ENCODE measurements around the gene FUT4.
"Not testable (repeated sequence)": the region's sequence is repeated elsewhere in the genome, so short reads cannot be mapped to it uniquely, and the experiment has no call there.

The FUT4 gene

DNA sequence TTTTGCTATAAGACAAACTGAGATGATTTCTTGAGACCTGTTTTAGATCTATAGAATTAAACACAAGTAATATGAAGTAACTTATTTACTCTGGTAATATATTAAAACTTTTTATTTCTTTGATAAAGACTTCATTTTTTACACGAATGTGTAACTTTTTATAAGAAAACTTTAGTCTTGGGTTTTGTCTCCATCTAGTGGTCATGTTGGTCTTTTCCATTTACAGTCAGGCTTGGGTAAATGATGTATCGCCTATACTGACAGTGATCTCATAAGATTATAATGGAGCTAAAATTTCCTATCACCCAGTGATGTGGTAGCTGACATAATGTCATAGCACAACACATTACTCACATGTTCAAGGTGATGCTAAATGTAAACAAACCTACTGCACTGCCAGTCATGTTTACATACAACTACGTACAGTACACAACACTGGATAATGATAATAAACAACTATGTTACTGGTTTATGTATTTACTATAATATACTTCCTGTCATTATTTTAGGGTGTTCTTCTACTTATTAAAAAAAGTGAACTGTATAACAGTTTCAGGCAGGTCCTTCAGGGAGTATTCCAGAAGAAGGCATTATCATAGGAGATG, 38.9 kb upstream of the FUT4 start:
- TF ChIP-seq, protein P1, sequence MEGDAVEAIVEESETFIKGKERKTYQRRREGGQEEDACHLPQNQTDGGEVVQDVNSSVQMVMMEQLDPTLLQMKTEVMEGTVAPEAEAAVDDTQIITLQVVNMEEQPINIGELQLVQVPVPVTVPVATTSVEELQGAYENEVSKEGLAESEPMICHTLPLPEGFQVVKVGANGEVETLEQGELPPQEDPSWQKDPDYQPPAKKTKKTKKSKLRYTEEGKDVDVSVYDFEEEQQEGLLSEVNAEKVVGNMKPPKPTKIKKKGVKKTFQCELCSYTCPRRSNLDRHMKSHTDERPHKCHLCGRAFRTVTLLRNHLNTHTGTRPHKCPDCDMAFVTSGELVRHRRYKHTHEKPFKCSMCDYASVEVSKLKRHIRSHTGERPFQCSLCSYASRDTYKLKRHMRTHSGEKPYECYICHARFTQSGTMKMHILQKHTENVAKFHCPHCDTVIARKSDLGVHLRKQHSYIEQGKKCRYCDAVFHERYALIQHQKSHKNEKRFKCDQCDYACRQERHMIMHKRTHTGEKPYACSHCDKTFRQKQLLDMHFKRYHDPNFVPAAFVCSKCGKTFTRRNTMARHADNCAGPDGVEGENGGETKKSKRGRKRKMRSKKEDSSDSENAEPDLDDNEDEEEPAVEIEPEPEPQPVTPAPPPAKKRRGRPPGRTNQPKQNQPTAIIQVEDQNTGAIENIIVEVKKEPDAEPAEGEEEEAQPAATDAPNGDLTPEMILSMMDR (IDR thresholded peaks at IDR 0.05) = peak; percentile 52
- H3K9ac ChIP-seq = no peak overlapping the region
- H3K79me2 ChIP-seq = no peaks in the 10 kb centered on the region
- no peaks in the 10 kb centered on the region for H3K27me3 ChIP-seq (ENCODE audit: control insufficient read depth, insufficient read depth, low read length)
- H3K36me3 ChIP-seq (ENCODE audit: control insufficient read depth, insufficient read depth, low read length) = no peaks in the 10 kb centered on the region
- no peak overlapping the region for H3K27ac ChIP-seq
- H2AFZ ChIP-seq = no peak overlapping the region
- H3K4me3 ChIP-seq (ENCODE audit: low read depth, low read length) = no peak overlapping the region
- H3K4me1 ChIP-seq = no peaks in the 10 kb centered on the region
- no peak overlapping the region for H3K4me2 ChIP-seq (ENCODE audit: low read length)
- no peaks in the 10 kb centered on the region for H3K9me3 ChIP-seq (ENCODE audit: control insufficient read depth, low read length)

GRCh38 chr11:94506513-94506912, 37.2 kb upstream of the FUT4 start:
- H3K36me3 ChIP-seq (ENCODE audit: control insufficient read depth, insufficient read depth, low read length); H3K4me1 ChIP-seq; H3K27ac ChIP-seq; H3K4me3 ChIP-seq (ENCODE audit: low read depth, low read length); H3K27me3 ChIP-seq (ENCODE audit: control insufficient read depth, insufficient read depth, low read length); H2AFZ ChIP-seq; H3K4me2 ChIP-seq (ENCODE audit: low read length); H3K9ac ChIP-seq; H3K79me2 ChIP-seq; H3K9me3 ChIP-seq (ENCODE audit: control insufficient read depth, low read length): not testable (repeated sequence)

DNA sequence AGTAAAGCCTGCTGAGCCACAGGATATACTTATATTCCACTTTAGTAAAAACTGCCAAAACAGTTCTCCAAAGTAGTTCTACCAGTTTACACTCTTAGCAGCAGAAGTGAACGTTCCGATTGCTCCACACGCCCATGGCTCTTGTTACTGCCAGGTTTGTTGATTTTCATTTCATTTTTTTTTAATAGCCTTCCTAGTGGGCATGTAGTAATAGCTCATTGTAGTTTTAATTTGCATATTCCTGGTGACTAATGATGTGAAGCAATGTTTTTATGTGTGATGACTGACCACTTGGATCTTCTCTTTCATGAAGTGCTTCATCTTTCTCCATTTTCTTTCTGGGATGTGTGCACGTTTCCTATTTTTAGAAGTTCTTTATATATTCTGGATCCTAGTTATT, 36.2 kb upstream of the FUT4 start:
- no peaks in the 10 kb centered on the region for H3K27me3 ChIP-seq (ENCODE audit: control insufficient read depth, insufficient read depth, low read length)
- TF ChIP-seq, protein P1 (IDR thresholded peaks at IDR 0.05) = no peak
- no peak overlapping the region for H2AFZ ChIP-seq
- H3K4me2 ChIP-seq (ENCODE audit: low read length) = no peak overlapping the region
- H3K9ac ChIP-seq = no peak overlapping the region
- no peak overlapping the region for H3K4me3 ChIP-seq (ENCODE audit: low read depth, low read length)
- H3K27ac ChIP-seq = no peak overlapping the region
- no peaks in the 10 kb centered on the region for H3K9me3 ChIP-seq (ENCODE audit: control insufficient read depth, low read length)
- no peaks in the 10 kb centered on the region for H3K4me1 ChIP-seq
- no peaks in the 10 kb centered on the region for H3K79me2 ChIP-seq
- no peaks in the 10 kb centered on the region for H3K36me3 ChIP-seq (ENCODE audit: control insufficient read depth, insufficient read depth, low read length)

DNA sequence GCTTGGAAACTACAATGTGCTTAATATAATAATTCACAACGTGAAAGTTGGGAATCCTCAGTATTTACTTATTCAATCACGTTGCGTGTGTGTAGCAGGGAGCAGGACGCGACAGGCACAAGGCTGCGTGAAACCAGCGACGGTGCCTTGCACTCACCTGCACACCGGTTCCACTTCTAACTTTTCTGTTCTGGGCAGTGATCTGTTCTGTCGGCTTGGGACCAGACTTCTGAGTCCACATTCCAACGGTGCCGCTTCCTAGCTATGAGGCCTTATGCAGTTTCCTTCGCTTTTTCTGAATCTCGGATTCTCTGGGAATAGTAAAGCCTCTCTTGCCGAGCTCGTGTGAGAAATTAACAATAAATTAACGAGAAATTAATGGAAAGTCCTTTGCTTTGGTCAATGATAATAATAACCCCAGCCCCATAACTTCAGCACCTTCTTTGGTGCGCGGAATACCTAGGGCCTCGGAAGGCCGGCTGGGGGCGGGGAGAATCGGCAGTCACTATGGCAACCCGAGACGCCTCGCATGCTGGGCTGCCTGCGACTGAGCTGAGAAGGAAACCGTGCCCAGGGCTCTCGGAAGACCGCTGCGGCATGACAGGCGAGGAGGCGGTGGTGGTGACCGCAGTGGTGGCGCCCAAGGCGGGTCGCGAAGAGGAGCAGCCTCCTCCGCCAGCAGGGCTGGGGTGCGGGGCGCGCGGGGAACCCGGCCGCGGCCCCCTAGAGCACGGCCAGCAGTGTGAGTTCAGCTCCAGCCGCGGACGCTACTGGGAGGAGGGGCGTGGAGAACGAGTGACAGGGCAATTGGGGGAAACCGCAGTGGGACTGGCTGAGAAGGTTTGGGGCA, 31.6 kb upstream of the FUT4 start, which contains the start of gene C11orf97:
Gene C11orf97, plus strand, starts transcription at position 530 of the 850 bp plus-strand sequence. Its CDS starts 68 bp downstream, at position 598.
- TF ChIP-seq, protein P1 (IDR thresholded peaks at IDR 0.05) = no peak
- Histone ChIP-seq H3K27ac (no peak within 1 kb of the TSS), H2AFZ (peak within 1 kb of the TSS; percentile 78), H3K9ac (no peak within 1 kb of the TSS), H3K4me1 (no peaks in the 10 kb centered on the region), H3K4me2 (ENCODE audit: low read length) (peak within 1 kb of the TSS; percentile 63), H3K27me3 (ENCODE audit: control insufficient read depth, insufficient read depth, low read length) (no peaks in the 10 kb centered on the region), H3K79me2 (no peaks in the 10 kb centered on the region), H3K9me3 (ENCODE audit: control insufficient read depth, low read length) (no peaks in the 10 kb centered on the region), H3K36me3 (ENCODE audit: control insufficient read depth, insufficient read depth, low read length) (no peaks in the 10 kb centered on the region), H3K4me3 (ENCODE audit: low read depth, low read length) (peak within 1 kb of the TSS; percentile 31)

DNA sequence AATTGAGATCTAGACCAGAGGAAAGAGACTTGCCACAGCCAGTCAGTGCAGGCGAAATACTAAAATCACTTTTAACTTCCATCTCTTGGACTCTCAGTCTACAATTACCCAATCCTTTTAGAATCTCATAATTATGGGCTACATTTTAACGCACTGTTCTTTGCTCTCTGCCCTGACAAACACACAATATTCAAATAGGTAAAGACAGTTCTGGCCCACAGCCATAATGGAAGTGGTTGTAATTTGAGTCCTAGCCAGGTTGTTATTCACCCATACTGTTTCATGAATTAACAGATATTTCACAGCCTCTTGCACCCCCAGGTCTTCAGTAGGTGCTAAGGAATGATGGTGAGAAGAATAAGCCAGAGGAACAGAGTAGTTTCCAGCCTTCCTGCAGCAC, 30.6 kb upstream of the FUT4 start:
- TF ChIP-seq, protein P1 (IDR thresholded peaks at IDR 0.05) = no peak
- Histone ChIP-seq H3K9me3 (ENCODE audit: control insufficient read depth, low read length) (no peaks in the 10 kb centered on the region), H3K4me2 (ENCODE audit: low read length) (no peak overlapping the region), H3K36me3 (ENCODE audit: control insufficient read depth, insufficient read depth, low read length) (no peaks in the 10 kb centered on the region), H3K27ac (no peak overlapping the region), H3K27me3 (ENCODE audit: control insufficient read depth, insufficient read depth, low read length) (no peaks in the 10 kb centered on the region), H3K4me1 (no peaks in the 10 kb centered on the region), H3K9ac (no peak overlapping the region), H3K4me3 (ENCODE audit: low read depth, low read length) (no peak overlapping the region), H2AFZ (no peak overlapping the region), H3K79me2 (no peaks in the 10 kb centered on the region)

All from parathyroid adenoma (tissue), 2 donors.